Measurements from ENCODE around the gene VEGFA. TPM values are rescaled to one million over a fixed set of nuclear protein-coding genes. Genes with fewer than 3 reads are reported as not detected.

VEGFA gene
- total RNA-seq, 1 experiment from 2014 or later, result 112 TPM

GRCh38 chr6:43799551-43800297 lies 29.7 kb downstream of the VEGFA start:
- Histone ChIP-seq H3K4me3 (no peak overlapping the region), H3K36me3 (ENCODE audit: low read depth) (no peaks in the 10 kb centered on the region), H3K4me2 (peak overlapping the region; percentile 65), H4K20me1 (ENCODE audit: insufficient read depth) (no peaks in the 10 kb centered on the region), H3F3A (ENCODE audit: insufficient read depth, low read depth) (peaks cover 36% of the 10 kb centered on the region), H3K27me3 (ENCODE audit: insufficient read depth, low read depth) (no peaks in the 10 kb centered on the region), H3K79me2 (ENCODE audit: low read depth) (no peaks in the 10 kb centered on the region), H3K4me1 (replicated peaks; ENCODE audit: insufficient read depth) (peaks cover 61% of the 10 kb centered on the region), H3K9me3 (ENCODE audit: insufficient read depth, low read depth) (no peaks in the 10 kb centered on the region), H3K27ac (peak overlapping the region; percentile 50), H3K9me2 (ENCODE audit: insufficient read depth) (no peaks in the 10 kb centered on the region), H2AFZ (no peak overlapping the region)
- DNase-seq, result no peak
- no TSS peak for BruUV-seq (replicated peaks)
- TF ChIP-seq, protein P1, sequence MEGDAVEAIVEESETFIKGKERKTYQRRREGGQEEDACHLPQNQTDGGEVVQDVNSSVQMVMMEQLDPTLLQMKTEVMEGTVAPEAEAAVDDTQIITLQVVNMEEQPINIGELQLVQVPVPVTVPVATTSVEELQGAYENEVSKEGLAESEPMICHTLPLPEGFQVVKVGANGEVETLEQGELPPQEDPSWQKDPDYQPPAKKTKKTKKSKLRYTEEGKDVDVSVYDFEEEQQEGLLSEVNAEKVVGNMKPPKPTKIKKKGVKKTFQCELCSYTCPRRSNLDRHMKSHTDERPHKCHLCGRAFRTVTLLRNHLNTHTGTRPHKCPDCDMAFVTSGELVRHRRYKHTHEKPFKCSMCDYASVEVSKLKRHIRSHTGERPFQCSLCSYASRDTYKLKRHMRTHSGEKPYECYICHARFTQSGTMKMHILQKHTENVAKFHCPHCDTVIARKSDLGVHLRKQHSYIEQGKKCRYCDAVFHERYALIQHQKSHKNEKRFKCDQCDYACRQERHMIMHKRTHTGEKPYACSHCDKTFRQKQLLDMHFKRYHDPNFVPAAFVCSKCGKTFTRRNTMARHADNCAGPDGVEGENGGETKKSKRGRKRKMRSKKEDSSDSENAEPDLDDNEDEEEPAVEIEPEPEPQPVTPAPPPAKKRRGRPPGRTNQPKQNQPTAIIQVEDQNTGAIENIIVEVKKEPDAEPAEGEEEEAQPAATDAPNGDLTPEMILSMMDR (conservative IDR thresholded peaks at IDR 0.05), result no peak
- no peak for TF ChIP-seq EZH2 (IDR thresholded peaks at IDR 0.05; ENCODE audit: low read depth)
- ChIA-PET CTCF (no interaction called here), POLR2A (ENCODE audit: unreplicated experiment) (interaction anchor here (0.7 kb wide), 1 partner anchor 58 kb away, joined by 4 read pairs; no protein-coding TSS in a partner anchor)
- intact Hi-C loops (cut with micrococcal nuclease; ENCODE audit: unreplicated experiment), result no loop called here

GRCh38 chr6:43800298-43800623 lies 30.2 kb downstream of the VEGFA start:
- POLR2A ChIA-PET (ENCODE audit: unreplicated experiment), result interaction anchor here (0.7 kb wide), 1 partner anchor 59 kb away, joined by 4 read pairs; no protein-coding TSS in a partner anchor
- Histone ChIP-seq H3K27ac (no peak overlapping the region), H3K4me2 (peak overlapping the region; percentile 65; the same call in 1 of the 2 replicates)

GRCh38 chr6:43800746-43801494 lies 30.9 kb downstream of the VEGFA start:
- Histone ChIP-seq H3F3A (ENCODE audit: insufficient read depth, low read depth) (peaks cover 46% of the 10 kb centered on the region), H3K4me3 (no peak overlapping the region), H3K27ac (no peak overlapping the region), H3K9me2 (ENCODE audit: insufficient read depth) (no peaks in the 10 kb centered on the region), H3K9me3 (ENCODE audit: insufficient read depth, low read depth) (no peaks in the 10 kb centered on the region), H2AFZ (no peak overlapping the region), H4K20me1 (ENCODE audit: insufficient read depth) (no peaks in the 10 kb centered on the region), H3K27me3 (ENCODE audit: insufficient read depth, low read depth) (no peaks in the 10 kb centered on the region), H3K79me2 (ENCODE audit: low read depth) (no peaks in the 10 kb centered on the region), H3K4me2 (no peak overlapping the region), H3K4me1 (replicated peaks; ENCODE audit: insufficient read depth) (peaks cover 73% of the 10 kb centered on the region), H3K36me3 (ENCODE audit: low read depth) (no peaks in the 10 kb centered on the region)
- intact Hi-C loops (cut with micrococcal nuclease; ENCODE audit: unreplicated experiment), result no loop called here
- ChIA-PET CTCF (no interaction called here), POLR2A (ENCODE audit: unreplicated experiment) (interaction anchor here (0.6 kb wide), 1 partner anchor 419 kb away, joined by 4 read pairs; no protein-coding TSS in a partner anchor)
- no peak for DNase-seq
- TF ChIP-seq EZH2 (IDR thresholded peaks at IDR 0.05; ENCODE audit: low read depth), result no peak
- TF ChIP-seq, protein P1 (conservative IDR thresholded peaks at IDR 0.05), result no peak
- BruUV-seq (replicated peaks), result no TSS peak

More at GRCh38 chr6:43800298-43800623, 30.2 kb downstream of the VEGFA start:
- peaks cover 41% of the 10 kb centered on the region for H3F3A ChIP-seq (ENCODE audit: insufficient read depth, low read depth)
- no peak overlapping the region for H3K4me3 ChIP-seq
- DNase-seq, result no peak
- no peaks in the 10 kb centered on the region for H3K9me3 ChIP-seq (ENCODE audit: insufficient read depth, low read depth)
- H3K36me3 ChIP-seq (ENCODE audit: low read depth), result no peaks in the 10 kb centered on the region
- H2AFZ ChIP-seq, result no peak overlapping the region
- CTCF ChIA-PET, result no interaction called here
- no peaks in the 10 kb centered on the region for H3K79me2 ChIP-seq (ENCODE audit: low read depth)
- no TSS peak for BruUV-seq (replicated peaks)
- intact Hi-C loops (cut with micrococcal nuclease; ENCODE audit: unreplicated experiment), result no loop called here
- no peaks in the 10 kb centered on the region for H3K9me2 ChIP-seq (ENCODE audit: insufficient read depth)
- peaks cover 66% of the 10 kb centered on the region for H3K4me1 ChIP-seq (replicated peaks; ENCODE audit: insufficient read depth)
- no peak for TF ChIP-seq EZH2 (IDR thresholded peaks at IDR 0.05; ENCODE audit: low read depth)
- TF ChIP-seq, protein P1 (conservative IDR thresholded peaks at IDR 0.05), result no peak
- H3K27me3 ChIP-seq (ENCODE audit: insufficient read depth, low read depth), result no peaks in the 10 kb centered on the region
- no peaks in the 10 kb centered on the region for H4K20me1 ChIP-seq (ENCODE audit: insufficient read depth)

Data from PC-9 (cell line).